WTC11 (cell line): ENCODE results near the gene OR13C3. TPM values are rescaled to one million over a fixed set of nuclear protein-coding genes. Genes with fewer than 3 reads are reported as not detected.

ENCODE experiments used
- ATAC-seq: fragments of 200-7000 bp; cut with Tn5 transposase; 2 replicates; pipeline ENCODE4 v1.10.0; 2021; ENCODE audit warnings: mild to moderate bottlenecking, moderate library complexity
- CTCF ChIA-PET: fragments of 300-600 bp; sonication (Branson Sonifier 250); formaldehyde crosslinking; loops from one replicate; lab custom pipeline; 2021; ENCODE audit warnings: antibody characterized with exemption; lab: Charles Lee
- POLR2A ChIA-PET: fragments of 350-600 bp; sonication (Branson Sonifier 250); formaldehyde crosslinking; loops from one replicate; lab custom pipeline; 2021; ENCODE audit warnings: antibody characterized with exemption; lab: Charles Lee
- DNase-seq: peaks from one replicate; pipeline ENCODE4 v3.0.0; 2021; ENCODE audit warnings: low spot score
- H3K27ac Mint-ChIP-seq: 2 replicates; pipeline ENCODE4 v1.8.0; 2021; ENCODE audit warnings: mixed read lengths
- H3K27me3 Mint-ChIP-seq: 2 replicates; pipeline ENCODE4 v1.8.0; 2021; ENCODE audit warnings: low read depth, mild to moderate bottlenecking, moderate library complexity, mixed read lengths
- H3K36me3 Mint-ChIP-seq: 2 replicates; pipeline ENCODE4 v1.8.0; 2021; ENCODE audit warnings: mixed read lengths
- H3K4me1 Mint-ChIP-seq: 2 replicates; pipeline ENCODE4 v1.8.0; 2022; ENCODE audit warnings: mixed read lengths
- H3K4me3 Mint-ChIP-seq: 2 replicates; pipeline ENCODE4 v1.8.0; 2021; ENCODE audit warnings: mild to moderate bottlenecking, moderate library complexity, mixed read lengths
- H3K9me3 Mint-ChIP-seq: 2 replicates; pipeline ENCODE4 v1.8.0; 2021; ENCODE audit warnings: mixed read lengths
- ARID4B ChIP-seq: sonication (generic); formaldehyde crosslinking; IDR thresholded peaks from 2 replicates; pipeline ENCODE4 v1.8.0; 2023; ENCODE audit warnings: missing genetic modification reagents, mild to moderate bottlenecking, borderline replicate concordance
- ATF1 ChIP-seq: sonication (generic); formaldehyde crosslinking; IDR thresholded peaks from 2 replicates; pipeline ENCODE4 v1.8.1; 2023; ENCODE audit warnings: mild to moderate bottlenecking, moderate library complexity, missing genetic modification reagents
- ATF3 ChIP-seq: sonication (generic); formaldehyde crosslinking; conservative IDR thresholded peaks from 2 replicates; pipeline ENCODE4 v1.8.1; 2022; ENCODE audit warnings: mild to moderate bottlenecking, missing genetic modification reagents
- CBFB ChIP-seq: sonication (generic); formaldehyde crosslinking; IDR thresholded peaks from 2 replicates; pipeline ENCODE4 v1.8.1; 2022; ENCODE audit warnings: mild to moderate bottlenecking, low read depth, missing genetic modification reagents
- ELF4 ChIP-seq: sonication (generic); formaldehyde crosslinking; IDR thresholded peaks from 2 replicates; pipeline ENCODE4 v1.8.1; 2022; ENCODE audit warnings: low read depth, mild to moderate bottlenecking, moderate library complexity, missing genetic modification reagents
- FOXP1 ChIP-seq: sonication (generic); formaldehyde crosslinking; IDR thresholded peaks from 2 replicates; pipeline ENCODE4 v1.8.0; 2022; ENCODE audit warnings: missing genetic modification reagents, mild to moderate bottlenecking, moderate library complexity, borderline replicate concordance
- FOXP4 ChIP-seq: sonication (generic); formaldehyde crosslinking; IDR thresholded peaks from 2 replicates; pipeline ENCODE4 v1.8.0; 2022; ENCODE audit warnings: mild to moderate bottlenecking, missing genetic modification reagents
- GABPB1 ChIP-seq: sonication (generic); formaldehyde crosslinking; IDR thresholded peaks from 2 replicates; pipeline ENCODE4 v1.8.1; 2023; ENCODE audit warnings: mild to moderate bottlenecking, missing genetic modification reagents
- GTF2I ChIP-seq: fragments of 250-450 bp; sonication (Bioruptor Pico); conservative IDR thresholded peaks from 2 replicates; pipeline ENCODE4 v1.4.0; 2021; ENCODE audit warnings: mild to moderate bottlenecking
- MLX ChIP-seq: sonication (generic); formaldehyde crosslinking; IDR thresholded peaks from 2 replicates; pipeline ENCODE4 v1.8.1; 2023; ENCODE audit warnings: mild to moderate bottlenecking, missing genetic modification reagents, moderate library complexity
- NR3C1 ChIP-seq: sonication (generic); formaldehyde crosslinking; conservative IDR thresholded peaks from 2 replicates; pipeline ENCODE4 v1.8.1; 2023; ENCODE audit warnings: low read depth, mild to moderate bottlenecking, missing genetic modification reagents
- OVOL2 ChIP-seq: fragments of 250-450 bp; sonication (Bioruptor Pico); IDR thresholded peaks from 2 replicates; pipeline ENCODE4 v1.9.0; 2021; ENCODE audit warnings: mild to moderate bottlenecking, borderline replicate concordance
- SMAD4 ChIP-seq: sonication (generic); formaldehyde crosslinking; IDR thresholded peaks from 2 replicates; pipeline ENCODE4 v1.8.0; 2022; ENCODE audit warnings: mild to moderate bottlenecking, missing genetic modification reagents
- SP1 ChIP-seq: sonication (generic); formaldehyde crosslinking; conservative IDR thresholded peaks from 2 replicates; pipeline ENCODE4 v1.8.1; 2022; ENCODE audit warnings: missing genetic modification reagents
- TEAD1 ChIP-seq: sonication (generic); formaldehyde crosslinking; IDR thresholded peaks from 2 replicates; pipeline ENCODE4 v1.8.0; 2022; ENCODE audit warnings: mild to moderate bottlenecking, missing genetic modification reagents
- USF1 ChIP-seq: sonication (generic); formaldehyde crosslinking; IDR thresholded peaks from 2 replicates; pipeline ENCODE4 v1.8.0; 2022; ENCODE audit warnings: mild to moderate bottlenecking, missing genetic modification reagents
- USF2 ChIP-seq: sonication (generic); formaldehyde crosslinking; IDR thresholded peaks from 2 replicates; pipeline ENCODE4 v1.8.1; 2023; ENCODE audit warnings: mild to moderate bottlenecking, missing genetic modification reagents, moderate library complexity
- ZMAT4 ChIP-seq: fragments of 250-450 bp; sonication (Bioruptor Pico); IDR thresholded peaks from 2 replicates; pipeline ENCODE4 v1.9.0; 2021; ENCODE audit warnings: mild to moderate bottlenecking
- ZNF281 ChIP-seq: sonication (generic); formaldehyde crosslinking; IDR thresholded peaks from 2 replicates; pipeline ENCODE4 v1.8.0; 2023; ENCODE audit warnings: mild to moderate bottlenecking, missing genetic modification reagents
- total RNA-seq: library from RNA; stranded (reverse); gene quantifications from 3 replicates; pipeline ENCODE4 v1.2.3, GENCODE V29; 2021

OR13C3 gene
- total RNA-seq, 1 experiment from 2014 or later = not detected

- peak; percentile 23 for DNase-seq
- peak; percentile 95 for ATAC-seq
- TF ChIP-seq MLX (CRISPR knock-in tag) = no peak
- no peak for TF ChIP-seq USF1
- no peak for TF ChIP-seq GABPB1
- TF ChIP-seq ZNF281 (CRISPR knock-in tag) = no peak
- TF ChIP-seq CBFB (CRISPR knock-in tag) = no peak
- TF ChIP-seq TEAD1 = no peak
- no peak for TF ChIP-seq GTF2I
- no peak for TF ChIP-seq ELF4 (CRISPR knock-in tag)
- no peak for TF ChIP-seq ARID4B (CRISPR knock-in tag)
- no peak for TF ChIP-seq NR3C1 (CRISPR knock-in tag)
- no peak for TF ChIP-seq SMAD4 (CRISPR knock-in tag)
- no peak for TF ChIP-seq OVOL2 (CRISPR knock-in tag)
- no peak for TF ChIP-seq ATF1 (CRISPR knock-in tag)
- TF ChIP-seq SP1 = no peak
- TF ChIP-seq FOXP1 = no peak
- no peak for TF ChIP-seq ZMAT4 (CRISPR knock-in tag)
- Mint-ChIP-seq H3K27ac (peak overlapping the region; percentile 87), H3K4me3 (no peak overlapping the region), H3K4me1 (peaks cover 8% of the 10 kb centered on the region), H3K9me3 (peaks cover 33% of the 10 kb centered on the region), H3K27me3 (no peaks in the 10 kb centered on the region), H3K36me3 (peaks cover 11% of the 10 kb centered on the region; the same call in 1 of the 2 replicates)
- POLR2A ChIA-PET = no interaction called here
- CTCF ChIA-PET = no interaction called here
These were observed 20.4 kb upstream of the OR13C3 start for GRCh38 chr9:104556830-104557634.

GRCh38 chr9:104555521-104555920 lies 18.9 kb upstream of the OR13C3 start:
- H3K4me3 Mint-ChIP-seq = no peak overlapping the region
- peaks cover 33% of the 10 kb centered on the region for H3K9me3 Mint-ChIP-seq
- ChIA-PET CTCF (no interaction called here), POLR2A (no interaction called here)
- H3K4me1 Mint-ChIP-seq = peaks cover 8% of the 10 kb centered on the region
- DNase-seq (no peak), ATAC-seq (no peak)
- no peak for TF ChIP-seq ATF3 (CRISPR knock-in tag)
- TF ChIP-seq FOXP4 = no peak
- TF ChIP-seq USF2 (CRISPR knock-in tag) = no peak
- H3K27me3 Mint-ChIP-seq = no peaks in the 10 kb centered on the region
- peaks cover 11% of the 10 kb centered on the region; the same call in 1 of the 2 replicates for H3K36me3 Mint-ChIP-seq
- H3K27ac Mint-ChIP-seq = no peak overlapping the region
